Suprapubic skin (tissue), 4 donors: ENCODE data around the gene CREB5. TPM values are rescaled to one million over a fixed set of nuclear protein-coding genes. Genes with fewer than 3 reads are reported as not detected.

Source experiments
- DNase-seq, 2 donors: peaks; one replicate each; pipeline ENCODE4 v3.0.0-alpha.2; 2019; ENCODE audit warnings: low spot score in 2 of 2
- H3K27ac ChIP-seq: fragments of 200-600 bp; sonication (generic); one replicate; pipeline ENCODE4 v1.5.1; 2019
- H3K27me3 ChIP-seq: fragments of 200-600 bp; sonication (generic); one replicate; pipeline ENCODE4 v1.5.1; 2019
- H3K36me3 ChIP-seq: fragments of 200-600 bp; sonication (generic); one replicate; pipeline ENCODE4 v1.5.1; 2019
- H3K4me1 ChIP-seq: fragments of 200-600 bp; sonication (generic); one replicate; pipeline ENCODE4 v1.5.1; 2019
- H3K4me3 ChIP-seq: fragments of 200-600 bp; sonication (generic); one replicate; pipeline ENCODE4 v1.5.1; 2019; ENCODE audit warnings: mild to moderate bottlenecking
- H3K9me3 ChIP-seq: fragments of 200-600 bp; sonication (generic); one replicate; pipeline ENCODE4 v1.5.1; 2019
- CTCF ChIP-seq, 2 donors: fragments of 200-600 bp in 1 of 2; fragments of 450-650 bp in 1 of 2; sonication (generic) in 1 of 2; IDR thresholded peaks; one replicate each; pipeline ENCODE4 v1.5.1; 2016 to 2019; ENCODE audit warnings: antibody characterized with exemption in 2 of 2, mild to moderate bottlenecking in 1 of 2, moderate library complexity in 1 of 2
- EP300 ChIP-seq: sonication (generic); formaldehyde crosslinking; IDR thresholded peaks from one replicate; pipeline ENCODE4 v1.6.1; 2017; ENCODE audit warnings: antibody characterized with exemption
- POLR2A ChIP-seq, 2 donors: fragments of 450-650 bp; IDR thresholded peaks; one replicate each; pipeline ENCODE4 v1.6.1; 2017; ENCODE audit warnings: antibody characterized with exemption in 2 of 2, mild to moderate bottlenecking in 2 of 2, moderate library complexity in 2 of 2
- POLR2AphosphoS5 ChIP-seq, 3 donors: sonication (generic); formaldehyde crosslinking; IDR thresholded peaks; one replicate each; pipeline ENCODE4 v1.6.1; 2017; ENCODE audit warnings: antibody characterized with exemption in 3 of 3
- WGBS: methylation state at CpG from one replicate; pipeline ENCODE4 v1.1.5; 2018; 5-methylcytosine and 5-hydroxymethylcytosine counted together
- total RNA-seq, 4 donors: library from RNA; depleted of rRNA; stranded (reverse); fragments of >200 nt; gene quantifications; one replicate each; pipeline ENCODE4 v1.1.0, GENCODE V29; 2016

Gene CREB5
- total RNA-seq, 4 donors from 2014 or later = 6.2 to 12.1 (median 10.0) TPM

DNA sequence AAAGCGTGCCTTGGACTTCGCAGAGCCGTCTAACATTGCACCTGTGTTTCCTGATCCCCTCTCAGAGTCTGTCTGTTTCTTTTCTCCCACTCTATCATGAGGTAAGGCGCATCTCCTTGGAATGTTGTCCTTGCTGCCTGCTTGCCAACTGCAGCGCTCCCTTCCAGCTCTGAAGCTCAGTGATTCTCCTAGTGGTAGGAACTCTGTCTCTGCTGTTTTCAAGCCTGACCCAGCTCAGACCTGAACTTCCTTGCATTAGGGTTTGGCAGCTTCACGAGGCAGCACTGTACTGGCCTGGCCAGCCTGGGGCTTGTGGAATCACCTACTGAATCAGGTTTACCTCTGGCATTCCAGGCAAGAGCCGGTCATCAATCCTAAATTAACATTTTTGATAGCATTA, 123.9 kb downstream of the CREB5 start:
- Histone ChIP-seq H3K27ac (no peak overlapping the region), H3K36me3 (no peaks in the 10 kb centered on the region), H3K9me3 (no peaks in the 10 kb centered on the region), H3K4me1 (peaks cover 8% of the 10 kb centered on the region), H3K4me3 (no peak overlapping the region), H3K27me3 (no peaks in the 10 kb centered on the region)
- WGBS = 63% methylated on average over 6 of the region's 7 CpGs
- no peak for TF ChIP-seq POLR2A (IDR thresholded peaks at IDR 0.05)
- TF ChIP-seq CTCF (IDR thresholded peaks at IDR 0.05) = peak in 1 of 2 donors; percentile 15
- TF ChIP-seq EP300 = no peak
- DNase-seq = no peak

DNA sequence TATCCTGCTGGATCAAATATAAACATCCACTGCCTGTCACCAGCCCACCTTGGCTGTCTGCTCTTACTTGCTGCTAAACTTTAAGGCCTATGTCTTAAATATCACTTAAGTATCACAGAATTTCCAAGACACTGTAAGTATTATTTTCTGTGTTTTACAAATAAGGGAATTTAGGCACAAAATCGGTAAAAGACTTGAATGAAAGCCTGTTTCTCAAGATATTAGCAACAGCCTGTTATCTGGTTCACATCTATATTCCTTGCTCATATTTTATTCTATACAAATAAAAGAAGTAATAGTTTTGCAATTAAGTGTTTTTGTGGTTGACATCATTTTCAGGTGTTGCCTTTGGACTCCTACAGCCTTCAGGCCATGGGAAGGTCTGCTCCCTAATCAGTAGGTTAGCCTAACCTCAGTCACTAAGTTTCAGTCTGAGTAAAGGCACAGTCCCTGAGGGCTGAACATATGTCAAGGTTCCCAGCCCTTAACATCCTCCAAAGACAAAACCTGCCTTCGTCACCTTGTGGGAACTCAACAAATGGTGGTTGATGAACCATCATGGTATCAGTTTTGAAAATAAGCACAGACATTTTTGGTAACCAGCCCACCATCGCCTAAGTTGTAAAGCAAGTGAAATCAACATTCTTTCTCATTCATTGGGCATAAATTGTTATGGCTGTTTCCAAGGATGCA, 127.1 kb downstream of the CREB5 start:
- no peaks in the 10 kb centered on the region for H3K27me3 ChIP-seq
- H3K36me3 ChIP-seq = no peaks in the 10 kb centered on the region
- WGBS = 86% methylated on average over 3 of the region's 3 CpGs
- H3K4me1 ChIP-seq = peaks cover under 1% of the 10 kb centered on the region
- no peak for DNase-seq
- no peak overlapping the region for H3K4me3 ChIP-seq
- no peak for TF ChIP-seq EP300
- no peak for TF ChIP-seq POLR2A (IDR thresholded peaks at IDR 0.05)
- no peak for TF ChIP-seq CTCF (IDR thresholded peaks at IDR 0.05)
- TF ChIP-seq POLR2AphosphoS5 (IDR thresholded peaks at IDR 0.05) = no peak
- no peak overlapping the region for H3K27ac ChIP-seq
- no peaks in the 10 kb centered on the region for H3K9me3 ChIP-seq

- DNase-seq = no peak
- Histone ChIP-seq H3K27ac (no peak overlapping the region), H3K36me3 (no peaks in the 10 kb centered on the region), H3K4me3 (no peak overlapping the region), H3K27me3 (no peaks in the 10 kb centered on the region), H3K9me3 (peaks cover 6% of the 10 kb centered on the region), H3K4me1 (no peaks in the 10 kb centered on the region)
- TF ChIP-seq CTCF (IDR thresholded peaks at IDR 0.05) = no peak
- TF ChIP-seq EP300 = no peak
- TF ChIP-seq POLR2AphosphoS5 (IDR thresholded peaks at IDR 0.05) = no peak
- TF ChIP-seq POLR2A (IDR thresholded peaks at IDR 0.05) = no peak
- WGBS = 47% methylated on average over 3 of the region's 3 CpGs
Measured at GRCh38 chr7:28542410-28542809, 130.1 kb downstream of the CREB5 start.

DNA sequence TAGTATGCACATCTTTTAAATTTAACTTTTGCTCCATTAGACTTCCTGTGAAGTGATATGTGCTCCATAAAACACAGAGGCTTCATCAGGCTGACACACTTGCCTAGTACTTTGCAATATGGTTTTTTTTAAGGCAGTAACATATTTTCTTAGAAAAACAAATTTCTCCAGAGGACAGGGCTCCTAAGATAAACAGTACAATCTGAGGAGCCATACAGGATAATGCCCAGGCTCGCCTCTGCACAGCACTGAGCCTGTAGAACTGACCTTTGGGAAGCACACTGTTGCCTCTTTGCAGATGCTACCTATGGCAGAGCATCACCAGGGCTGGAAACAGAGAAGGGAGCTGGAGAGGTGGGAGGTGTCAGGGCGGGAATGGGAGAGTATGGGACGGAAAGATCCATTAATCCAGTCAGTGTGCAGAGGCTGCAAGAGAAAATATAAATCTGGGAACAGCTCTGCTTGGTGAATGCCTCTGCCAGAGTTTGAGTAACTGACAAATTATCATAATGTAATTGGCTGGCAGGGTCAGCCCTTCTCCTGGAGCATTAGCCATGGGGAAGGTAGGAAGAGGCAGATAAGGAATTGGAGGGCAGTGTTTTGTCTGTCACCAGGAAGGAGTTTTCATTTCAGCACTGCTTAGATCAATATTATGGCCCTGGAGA, 132.3 kb downstream of the CREB5 start:
- Histone ChIP-seq H3K4me1 (no peaks in the 10 kb centered on the region), H3K27ac (no peak overlapping the region), H3K27me3 (no peaks in the 10 kb centered on the region), H3K36me3 (no peaks in the 10 kb centered on the region), H3K9me3 (peaks cover 6% of the 10 kb centered on the region), H3K4me3 (no peak overlapping the region)
- no peak for DNase-seq
- TF ChIP-seq EP300 = no peak
- TF ChIP-seq POLR2A (IDR thresholded peaks at IDR 0.05) = no peak
- TF ChIP-seq POLR2AphosphoS5 (IDR thresholded peaks at IDR 0.05) = no peak
- TF ChIP-seq CTCF (IDR thresholded peaks at IDR 0.05) = no peak
- 66% methylated on average over 3 of the region's 3 CpGs for WGBS

DNA sequence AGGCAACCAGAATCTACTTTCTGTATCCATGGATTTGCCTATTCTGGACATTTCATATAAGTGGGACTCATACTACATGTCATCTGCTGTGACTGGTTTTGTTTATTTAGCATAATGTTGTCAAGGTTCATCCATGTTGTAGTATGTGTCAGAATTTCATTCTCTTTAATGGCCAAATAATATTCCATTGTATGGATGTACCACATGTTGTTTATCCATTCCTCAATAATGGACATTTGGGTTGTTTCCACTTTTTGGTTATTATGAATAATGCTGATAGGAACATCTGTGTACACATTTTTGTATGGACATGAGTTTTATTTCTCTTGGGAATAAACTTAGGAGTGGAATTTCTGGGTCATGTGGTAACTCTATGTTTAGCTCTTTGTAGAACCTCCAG, 133.7 kb downstream of the CREB5 start:
- no peaks in the 10 kb centered on the region for H3K36me3 ChIP-seq
- no peak overlapping the region for H3K4me3 ChIP-seq
- DNase-seq = no peak
- no peaks in the 10 kb centered on the region for H3K4me1 ChIP-seq
- no peak overlapping the region for H3K27ac ChIP-seq
- peaks cover 6% of the 10 kb centered on the region for H3K9me3 ChIP-seq
- TF ChIP-seq POLR2A (IDR thresholded peaks at IDR 0.05) (no peak), CTCF (IDR thresholded peaks at IDR 0.05) (no peak), POLR2AphosphoS5 (IDR thresholded peaks at IDR 0.05) (no peak), EP300 (no peak)
- no peaks in the 10 kb centered on the region for H3K27me3 ChIP-seq
